ENCODE measurements around the gene MMP14. TPM values are rescaled to one million over a fixed set of nuclear protein-coding genes. Genes with fewer than 3 reads are reported as not detected.
A peak's percentile ranks its signal among the peaks of the same experiment; 100 is the strongest.

The MMP14 gene
- total and polyA plus RNA-seq, 2 of the 13 experiments (the other 11 are each of a cell fraction or from before 2014, with no cell fraction given) = 5.2 to 9.8 TPM

DNA sequence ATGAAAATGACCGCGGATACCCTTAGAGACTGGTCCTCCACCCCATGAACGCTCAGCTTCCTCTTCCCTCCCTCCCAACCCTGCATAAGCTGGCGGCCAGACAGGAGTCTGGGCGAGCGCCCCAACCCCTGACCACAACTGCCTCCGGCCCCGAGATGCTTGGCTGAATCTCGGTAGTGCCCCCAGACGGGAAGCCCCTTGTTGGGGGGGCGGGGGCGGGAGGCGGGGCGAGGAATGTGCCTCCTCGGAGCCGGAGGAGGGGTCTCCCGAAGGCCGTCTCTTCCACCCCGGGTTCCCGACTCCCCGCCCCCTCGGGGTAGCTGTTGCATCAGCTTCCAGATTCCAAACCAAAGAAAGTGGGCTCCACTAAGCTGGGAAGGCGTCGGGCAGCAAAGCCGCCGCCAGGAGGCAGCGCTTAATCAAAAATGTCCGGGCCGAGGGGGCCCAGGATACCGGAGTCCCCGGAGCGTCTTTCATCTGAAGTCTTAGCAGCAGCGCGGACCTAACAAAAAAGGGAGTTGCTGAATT is 13.8 kb upstream of the MMP14 start (continued):
- TF ChIP-seq GTF2F1 (IDR thresholded peaks at IDR 0.05; ENCODE audit: low read length) (no peak), GATAD2A (CRISPR knock-in tag; IDR thresholded peaks at IDR 0.05) (peak; percentile 80), MAF1 (CRISPR knock-in tag; IDR thresholded peaks at IDR 0.05; ENCODE audit: borderline replicate concordance) (no peak), ZNF678 (CRISPR knock-in tag; IDR thresholded peaks at IDR 0.05) (no peak), NR1H2 (CRISPR knock-in tag; IDR thresholded peaks at IDR 0.05; ENCODE audit: borderline replicate concordance, low read depth) (no peak), HOXA3 (CRISPR knock-in tag; IDR thresholded peaks at IDR 0.05) (no peak; the same call in 1 of the 2 replicates), CENPT (CRISPR knock-in tag; IDR thresholded peaks at IDR 0.05; ENCODE audit: low read depth) (no peak), ZNF724P (CRISPR knock-in tag; IDR thresholded peaks at IDR 0.05; ENCODE audit: borderline replicate concordance) (no peak), MYC (CRISPR knock-in tag; IDR thresholded peaks at IDR 0.05; ENCODE audit: borderline replicate concordance) (no peak; the same call in 1 of the 2 replicates), SNAPC2 (CRISPR knock-in tag; IDR thresholded peaks at IDR 0.05) (no peak), CCDC6 (CRISPR knock-in tag; IDR thresholded peaks at IDR 0.05) (peak; percentile 89), TSC22D2 (CRISPR knock-in tag; IDR thresholded peaks at IDR 0.05; ENCODE audit: borderline replicate concordance) (peak; percentile 52; the same call in 1 of the 2 replicates), JDP2 (CRISPR knock-in tag; IDR thresholded peaks at IDR 0.05; ENCODE audit: borderline replicate concordance) (no peak), NFKB2 (CRISPR knock-in tag; IDR thresholded peaks at IDR 0.05; ENCODE audit: borderline replicate concordance) (no peak), ZNF563 (CRISPR knock-in tag; IDR thresholded peaks at IDR 0.05) (no peak), NAIF1 (CRISPR knock-in tag; IDR thresholded peaks at IDR 0.05; ENCODE audit: borderline replicate concordance) (no peak), JUNB (CRISPR knock-in tag; IDR thresholded peaks at IDR 0.05; ENCODE audit: borderline replicate concordance) (no peak), TAF1 (CRISPR knock-in tag; IDR thresholded peaks at IDR 0.05) (no peak), ZFP36L1 (CRISPR knock-in tag; IDR thresholded peaks at IDR 0.05) (no peak), BHLHE40 (IDR thresholded peaks at IDR 0.05; ENCODE audit: low read length) (no peak), KDM4B (CRISPR knock-in tag; IDR thresholded peaks at IDR 0.05) (peak; percentile 61; the same call in 1 of the 2 replicates), ZNF225 (CRISPR knock-in tag; IDR thresholded peaks at IDR 0.05) (no peak), ONECUT2 (CRISPR knock-in tag; IDR thresholded peaks at IDR 0.05) (no peak), HNRNPK (IDR thresholded peaks at IDR 0.05; ENCODE audit: low read depth, low read length, poor library complexity, severe bottlenecking) (no peak), ZNF282 (IDR thresholded peaks at IDR 0.05; ENCODE audit: partially characterized antibody) (no peak), CSRNP2 (CRISPR knock-in tag; conservative IDR thresholded peaks at IDR 0.05; ENCODE audit: low read depth) (no peak)
- TF ChIP-seq, protein P1, sequence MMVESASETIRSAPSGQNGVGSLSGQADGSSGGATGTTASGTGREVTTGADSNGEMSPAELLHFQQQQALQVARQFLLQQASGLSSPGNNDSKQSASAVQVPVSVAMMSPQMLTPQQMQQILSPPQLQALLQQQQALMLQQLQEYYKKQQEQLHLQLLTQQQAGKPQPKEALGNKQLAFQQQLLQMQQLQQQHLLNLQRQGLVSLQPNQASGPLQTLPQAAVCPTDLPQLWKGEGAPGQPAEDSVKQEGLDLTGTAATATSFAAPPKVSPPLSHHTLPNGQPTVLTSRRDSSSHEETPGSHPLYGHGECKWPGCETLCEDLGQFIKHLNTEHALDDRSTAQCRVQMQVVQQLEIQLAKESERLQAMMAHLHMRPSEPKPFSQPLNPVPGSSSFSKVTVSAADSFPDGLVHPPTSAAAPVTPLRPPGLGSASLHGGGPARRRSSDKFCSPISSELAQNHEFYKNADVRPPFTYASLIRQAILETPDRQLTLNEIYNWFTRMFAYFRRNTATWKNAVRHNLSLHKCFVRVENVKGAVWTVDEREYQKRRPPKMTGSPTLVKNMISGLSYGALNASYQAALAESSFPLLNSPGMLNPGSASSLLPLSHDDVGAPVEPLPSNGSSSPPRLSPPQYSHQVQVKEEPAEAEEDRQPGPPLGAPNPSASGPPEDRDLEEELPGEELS (CRISPR knock-in tag; IDR thresholded peaks at IDR 0.05) = no peak; the same call in 1 of the 2 replicates
- TF ChIP-seq, protein P2, sequence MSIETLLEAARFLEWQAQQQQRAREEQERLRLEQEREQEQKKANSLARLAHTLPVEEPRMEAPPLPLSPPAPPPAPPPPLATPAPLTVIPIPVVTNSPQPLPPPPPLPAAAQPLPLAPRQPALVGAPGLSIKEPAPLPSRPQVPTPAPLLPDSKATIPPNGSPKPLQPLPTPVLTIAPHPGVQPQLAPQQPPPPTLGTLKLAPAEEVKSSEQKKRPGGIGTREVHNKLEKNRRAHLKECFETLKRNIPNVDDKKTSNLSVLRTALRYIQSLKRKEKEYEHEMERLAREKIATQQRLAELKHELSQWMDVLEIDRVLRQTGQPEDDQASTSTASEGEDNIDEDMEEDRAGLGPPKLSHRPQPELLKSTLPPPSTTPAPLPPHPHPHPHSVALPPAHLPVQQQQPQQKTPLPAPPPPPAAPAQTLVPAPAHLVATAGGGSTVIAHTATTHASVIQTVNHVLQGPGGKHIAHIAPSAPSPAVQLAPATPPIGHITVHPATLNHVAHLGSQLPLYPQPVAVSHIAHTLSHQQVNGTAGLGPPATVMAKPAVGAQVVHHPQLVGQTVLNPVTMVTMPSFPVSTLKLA (IDR thresholded peaks at IDR 0.05) = no peak
